Measurements from ENCODE around the gene TRAM2.

Gene TRAM2

GRCh38 chr6:52566853-52567279 is 10.0 kb downstream of the TRAM2 start:
- TF ChIP-seq, protein P1, sequence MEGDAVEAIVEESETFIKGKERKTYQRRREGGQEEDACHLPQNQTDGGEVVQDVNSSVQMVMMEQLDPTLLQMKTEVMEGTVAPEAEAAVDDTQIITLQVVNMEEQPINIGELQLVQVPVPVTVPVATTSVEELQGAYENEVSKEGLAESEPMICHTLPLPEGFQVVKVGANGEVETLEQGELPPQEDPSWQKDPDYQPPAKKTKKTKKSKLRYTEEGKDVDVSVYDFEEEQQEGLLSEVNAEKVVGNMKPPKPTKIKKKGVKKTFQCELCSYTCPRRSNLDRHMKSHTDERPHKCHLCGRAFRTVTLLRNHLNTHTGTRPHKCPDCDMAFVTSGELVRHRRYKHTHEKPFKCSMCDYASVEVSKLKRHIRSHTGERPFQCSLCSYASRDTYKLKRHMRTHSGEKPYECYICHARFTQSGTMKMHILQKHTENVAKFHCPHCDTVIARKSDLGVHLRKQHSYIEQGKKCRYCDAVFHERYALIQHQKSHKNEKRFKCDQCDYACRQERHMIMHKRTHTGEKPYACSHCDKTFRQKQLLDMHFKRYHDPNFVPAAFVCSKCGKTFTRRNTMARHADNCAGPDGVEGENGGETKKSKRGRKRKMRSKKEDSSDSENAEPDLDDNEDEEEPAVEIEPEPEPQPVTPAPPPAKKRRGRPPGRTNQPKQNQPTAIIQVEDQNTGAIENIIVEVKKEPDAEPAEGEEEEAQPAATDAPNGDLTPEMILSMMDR (IDR thresholded peaks at IDR 0.05; ENCODE audit: low read depth, low read length, poor library complexity, severe bottlenecking) = no peak
- no peak for TF ChIP-seq EZH2phosphoT487 (IDR thresholded peaks at IDR 0.05; ENCODE audit: borderline replicate concordance, low read length)
- Histone ChIP-seq H3K4me3 (ENCODE audit: low read length) (no peak overlapping the region), H3K4me2 (ENCODE audit: low read length) (no peak overlapping the region), H3K9me2 (replicated peaks; ENCODE audit: control insufficient read depth, low read length) (no peaks in the 10 kb centered on the region), H3K27ac (ENCODE audit: low read depth, low read length) (no peak overlapping the region), H3K9me3 (ENCODE audit: control insufficient read depth, insufficient read depth, low read length) (no peaks in the 10 kb centered on the region), H3F3A (ENCODE audit: control insufficient read depth, insufficient read depth) (no peaks in the 10 kb centered on the region), H3K36me3 (ENCODE audit: control insufficient read depth, low read length) (no peaks in the 10 kb centered on the region), H3K27me3 (ENCODE audit: control insufficient read depth, low read length) (no peaks in the 10 kb centered on the region), H3K4me1 (ENCODE audit: control insufficient read depth, low read length) (peaks cover 5% of the 10 kb centered on the region; the same call in 1 of the 2 replicates), H4K20me1 (ENCODE audit: control insufficient read depth, insufficient read depth, low read depth, low read length) (no peaks in the 10 kb centered on the region), H3K79me2 (ENCODE audit: control insufficient read depth, low read length) (no peaks in the 10 kb centered on the region)

DNA sequence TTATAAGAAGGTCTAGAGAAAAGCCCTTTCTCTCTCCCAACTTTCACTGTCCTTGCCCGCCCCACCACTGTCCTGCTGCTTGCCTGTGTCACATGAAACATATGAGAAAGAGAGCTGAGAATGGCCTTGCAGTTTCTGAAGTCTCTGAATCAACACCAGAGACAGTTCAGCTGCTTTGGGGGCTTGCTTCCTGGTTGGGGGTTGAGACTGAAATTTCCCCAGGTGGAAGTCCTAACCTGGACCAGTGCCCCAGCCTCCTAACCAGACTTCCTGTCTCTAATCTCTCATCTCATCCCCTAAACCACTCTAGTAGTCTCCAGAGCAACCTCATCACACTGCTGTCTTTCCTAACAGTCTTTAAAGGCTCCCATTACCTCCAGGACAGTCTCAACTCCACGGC is 10.7 kb downstream of the TRAM2 start:
- Histone ChIP-seq H3K4me2 (ENCODE audit: low read length) (no peak overlapping the region), H3K4me1 (ENCODE audit: control insufficient read depth, low read length) (peaks cover 5% of the 10 kb centered on the region; the same call in 1 of the 2 replicates), H3K27ac (ENCODE audit: low read depth, low read length) (no peak overlapping the region), H3K79me2 (ENCODE audit: control insufficient read depth, low read length) (no peaks in the 10 kb centered on the region), H3K9me3 (ENCODE audit: control insufficient read depth, insufficient read depth, low read length) (no peaks in the 10 kb centered on the region), H3K36me3 (ENCODE audit: control insufficient read depth, low read length) (no peaks in the 10 kb centered on the region), H3K27me3 (ENCODE audit: control insufficient read depth, low read length) (no peaks in the 10 kb centered on the region), H3K4me3 (ENCODE audit: low read length) (no peak overlapping the region), H4K20me1 (ENCODE audit: control insufficient read depth, insufficient read depth, low read depth, low read length) (no peaks in the 10 kb centered on the region), H3K9me2 (replicated peaks; ENCODE audit: control insufficient read depth, low read length) (no peaks in the 10 kb centered on the region), H3F3A (ENCODE audit: control insufficient read depth, insufficient read depth) (no peaks in the 10 kb centered on the region)
- no peak for TF ChIP-seq EZH2phosphoT487 (IDR thresholded peaks at IDR 0.05; ENCODE audit: borderline replicate concordance, low read length)
- TF ChIP-seq, protein P1 (IDR thresholded peaks at IDR 0.05; ENCODE audit: low read depth, low read length, poor library complexity, severe bottlenecking) = no peak

DNA sequence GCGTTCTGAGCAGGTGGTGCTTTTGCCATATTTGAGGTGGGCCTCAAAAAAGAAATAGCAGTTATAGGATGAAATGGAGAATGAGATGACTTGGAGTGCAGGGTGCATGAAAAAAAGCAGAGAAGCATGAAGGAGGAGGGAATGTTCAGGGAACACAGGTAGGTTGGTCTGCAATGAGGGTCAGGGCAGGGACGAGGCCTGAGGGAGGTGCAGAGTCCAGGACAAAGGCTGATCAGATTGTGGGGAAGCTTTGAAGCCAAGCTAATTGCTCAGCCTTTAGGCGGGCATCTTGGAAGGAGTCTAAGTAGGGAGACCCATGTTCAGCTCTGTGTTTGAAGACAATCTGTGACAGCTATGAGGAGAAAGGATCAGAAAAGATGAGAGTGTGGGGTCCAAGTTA is 12.0 kb downstream of the TRAM2 start:
- no peaks in the 10 kb centered on the region for H3K79me2 ChIP-seq (ENCODE audit: control insufficient read depth, low read length)
- H3K9me3 ChIP-seq (ENCODE audit: control insufficient read depth, insufficient read depth, low read length) = no peaks in the 10 kb centered on the region
- TF ChIP-seq, protein P1 (IDR thresholded peaks at IDR 0.05; ENCODE audit: low read depth, low read length, poor library complexity, severe bottlenecking) = no peak
- no peak for TF ChIP-seq EZH2phosphoT487 (IDR thresholded peaks at IDR 0.05; ENCODE audit: borderline replicate concordance, low read length)
- H3K4me3 ChIP-seq (ENCODE audit: low read length) = no peak overlapping the region
- H3K27ac ChIP-seq (ENCODE audit: low read depth, low read length) = no peak overlapping the region
- no peaks in the 10 kb centered on the region for H3K9me2 ChIP-seq (replicated peaks; ENCODE audit: control insufficient read depth, low read length)
- H3K36me3 ChIP-seq (ENCODE audit: control insufficient read depth, low read length) = no peaks in the 10 kb centered on the region
- no peak overlapping the region for H3K4me2 ChIP-seq (ENCODE audit: low read length)
- peaks cover 5% of the 10 kb centered on the region; the same call in 1 of the 2 replicates for H3K4me1 ChIP-seq (ENCODE audit: control insufficient read depth, low read length)
- no peaks in the 10 kb centered on the region for H3F3A ChIP-seq (ENCODE audit: control insufficient read depth, insufficient read depth)
- H4K20me1 ChIP-seq (ENCODE audit: control insufficient read depth, insufficient read depth, low read depth, low read length) = no peaks in the 10 kb centered on the region
- no peaks in the 10 kb centered on the region for H3K27me3 ChIP-seq (ENCODE audit: control insufficient read depth, low read length)
